GM04504 (cell line): ENCODE data around the gene STRC.
"Not testable (repeated sequence)": the region's sequence is repeated elsewhere in the genome, so short reads cannot be mapped to it uniquely, and the experiment has no call there.

Experiments
- DNase-seq: peaks from one replicate; pipeline ENCODE4 v3.0.0-alpha.2; 2012; ENCODE audit warnings: low read depth

STRC gene

DNA sequence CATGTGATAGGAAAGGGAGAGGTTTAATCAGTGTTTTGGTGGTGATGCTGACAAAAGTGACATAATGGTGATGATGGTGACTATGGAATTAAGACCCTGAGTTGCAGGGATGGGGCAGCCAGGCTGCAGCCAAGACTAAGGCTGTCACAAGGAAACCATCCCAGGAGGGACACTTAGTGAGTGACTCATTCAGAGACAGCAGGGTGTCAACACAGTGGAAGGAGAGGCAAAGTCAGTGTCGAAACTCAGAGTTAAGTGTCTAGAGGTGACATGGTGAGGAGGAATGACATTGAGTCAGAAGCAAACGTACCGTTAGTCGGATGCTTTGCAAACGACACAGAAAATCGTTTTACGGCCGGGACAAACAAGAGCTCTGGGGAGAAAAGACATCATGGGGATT lies 54.8 kb downstream of the STRC start:
- not testable (repeated sequence) for DNase-seq

DNA sequence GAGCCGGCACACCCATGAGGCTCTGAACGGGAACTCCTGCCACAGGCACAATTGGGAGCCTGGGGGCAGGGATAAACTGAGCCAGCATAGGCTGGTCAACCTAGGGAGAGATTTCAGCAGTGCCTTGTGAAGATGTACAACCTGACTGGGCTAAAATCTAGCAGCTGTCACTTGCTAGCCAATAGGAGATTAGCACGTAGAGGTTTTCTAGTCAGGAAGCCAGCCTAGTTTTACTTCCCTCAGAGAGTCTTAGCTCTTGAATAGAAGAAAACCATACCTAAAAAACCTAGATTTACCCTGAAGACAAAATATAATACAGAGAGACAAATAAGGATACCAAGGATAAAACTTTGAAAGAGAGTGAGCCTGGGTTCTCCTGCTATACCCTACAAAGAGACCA lies 55.8 kb downstream of the STRC start:
- not testable (repeated sequence) for DNase-seq

GRCh38 chr15:43552986-43553385 lies 65.6 kb downstream of the STRC start:
- peak; percentile 35 for DNase-seq

DNA sequence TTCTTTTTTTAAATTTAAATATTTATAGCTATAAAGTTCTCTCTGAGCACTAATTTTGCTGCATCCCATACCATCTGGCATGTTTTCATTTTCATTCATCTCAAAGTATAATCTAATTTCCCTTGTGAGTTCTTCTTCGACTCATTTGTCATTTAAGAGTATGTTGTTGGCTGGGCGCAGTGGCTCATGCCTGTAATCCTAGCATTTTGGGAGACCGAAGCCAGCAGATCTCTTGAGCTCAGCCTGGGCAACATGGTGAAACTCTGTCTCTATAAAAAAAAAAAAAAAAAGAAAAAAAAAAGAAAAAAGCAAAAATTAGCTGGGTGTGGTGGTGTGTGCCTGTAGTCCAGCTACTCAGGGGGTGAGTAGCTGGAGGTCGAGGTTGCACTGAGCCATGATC lies 66.3 kb downstream of the STRC start:
- no peak for DNase-seq

- DNase-seq: peak; percentile 75
Measured at GRCh38 chr15:43550527-43551363, 67.9 kb downstream of the STRC start.
